ENCODE data around the gene TMEM117.

GRCh38 chr12:43852744-43853143 is 16.9 kb downstream of the TMEM117 start:
- TF ChIP-seq CTCF (tag by site-specific recombination; IDR thresholded peaks at IDR 0.05) (no peak), PATZ1 (tag by site-specific recombination; IDR thresholded peaks at IDR 0.05) (no peak), ZNF510 (tag by site-specific recombination; IDR thresholded peaks at IDR 0.05; ENCODE audit: insufficient replicate concordance) (no peak), ZNF2 (tag by site-specific recombination; IDR thresholded peaks at IDR 0.05) (no peak), HOXC10 (CRISPR knock-in tag; IDR thresholded peaks at IDR 0.05) (no peak), ZNF791 (tag by site-specific recombination; IDR thresholded peaks at IDR 0.05) (no peak)
- TF ChIP-seq, protein P1, sequence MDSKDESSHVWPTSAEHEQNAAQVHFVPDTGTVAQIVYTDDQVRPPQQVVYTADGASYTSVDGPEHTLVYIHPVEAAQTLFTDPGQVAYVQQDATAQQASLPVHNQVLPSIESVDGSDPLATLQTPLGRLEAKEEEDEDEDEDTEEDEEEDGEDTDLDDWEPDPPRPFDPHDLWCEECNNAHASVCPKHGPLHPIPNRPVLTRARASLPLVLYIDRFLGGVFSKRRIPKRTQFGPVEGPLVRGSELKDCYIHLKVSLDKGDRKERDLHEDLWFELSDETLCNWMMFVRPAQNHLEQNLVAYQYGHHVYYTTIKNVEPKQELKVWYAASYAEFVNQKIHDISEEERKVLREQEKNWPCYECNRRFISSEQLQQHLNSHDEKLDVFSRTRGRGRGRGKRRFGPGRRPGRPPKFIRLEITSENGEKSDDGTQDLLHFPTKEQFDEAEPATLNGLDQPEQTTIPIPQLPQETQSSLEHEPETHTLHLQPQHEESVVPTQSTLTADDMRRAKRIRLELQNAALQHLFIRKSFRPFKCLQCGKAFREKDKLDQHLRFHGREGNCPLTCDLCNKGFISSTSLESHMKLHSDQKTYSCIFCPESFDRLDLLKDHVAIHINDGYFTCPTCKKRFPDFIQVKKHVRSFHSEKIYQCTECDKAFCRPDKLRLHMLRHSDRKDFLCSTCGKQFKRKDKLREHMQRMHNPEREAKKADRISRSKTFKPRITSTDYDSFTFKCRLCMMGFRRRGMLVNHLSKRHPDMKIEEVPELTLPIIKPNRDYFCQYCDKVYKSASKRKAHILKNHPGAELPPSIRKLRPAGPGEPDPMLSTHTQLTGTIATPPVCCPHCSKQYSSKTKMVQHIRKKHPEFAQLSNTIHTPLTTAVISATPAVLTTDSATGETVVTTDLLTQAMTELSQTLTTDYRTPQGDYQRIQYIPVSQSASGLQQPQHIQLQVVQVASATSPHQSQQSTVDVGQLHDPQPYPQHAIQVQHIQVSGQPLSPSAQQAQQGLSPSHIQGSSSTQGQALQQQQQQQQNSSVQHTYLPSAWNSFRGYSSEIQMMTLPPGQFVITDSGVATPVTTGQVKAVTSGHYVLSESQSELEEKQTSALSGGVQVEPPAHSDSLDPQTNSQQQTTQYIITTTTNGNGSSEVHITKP (tag by site-specific recombination; IDR thresholded peaks at IDR 0.05): no peak
